ENCODE results near the gene AVPR2. TPM values are rescaled to one million over a fixed set of nuclear protein-coding genes. Genes with fewer than 3 reads are reported as not detected.

The AVPR2 gene
- polyA plus RNA-seq, 3 donors: 1.4 to 2.4 (median 1.7) TPM

DNA sequence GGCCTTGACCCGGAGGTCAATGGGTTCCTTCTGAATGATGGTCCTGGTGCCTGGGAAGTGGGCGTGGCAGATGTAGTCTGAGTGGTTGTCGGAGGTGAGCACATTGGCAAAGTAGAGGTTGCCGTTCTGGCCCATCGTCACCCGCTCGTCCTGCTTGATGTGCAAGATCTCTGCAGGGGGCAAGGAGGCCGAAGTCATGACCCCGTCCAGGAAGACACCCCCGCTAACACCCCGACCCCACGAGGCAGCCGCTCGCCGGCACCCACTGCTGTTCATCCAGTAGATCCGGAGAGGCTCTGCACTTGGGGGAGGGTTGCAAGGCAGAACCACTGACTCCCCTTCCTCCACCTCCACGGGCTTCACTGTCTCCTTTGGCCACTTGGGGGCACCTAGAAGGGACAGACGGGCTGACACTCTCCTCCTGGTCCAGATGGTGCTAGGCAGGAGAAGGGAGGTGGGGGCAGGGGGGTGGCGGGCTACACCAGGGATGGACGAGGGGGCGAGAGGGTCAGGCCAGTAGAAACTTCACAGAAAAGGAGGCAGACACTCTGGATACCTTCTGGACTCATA is 33.6 kb upstream of the AVPR2 start:
- DNase-seq (ENCODE audit: low read depth in 3 of 3, low spot score in 2 of 3): no peak

DNA sequence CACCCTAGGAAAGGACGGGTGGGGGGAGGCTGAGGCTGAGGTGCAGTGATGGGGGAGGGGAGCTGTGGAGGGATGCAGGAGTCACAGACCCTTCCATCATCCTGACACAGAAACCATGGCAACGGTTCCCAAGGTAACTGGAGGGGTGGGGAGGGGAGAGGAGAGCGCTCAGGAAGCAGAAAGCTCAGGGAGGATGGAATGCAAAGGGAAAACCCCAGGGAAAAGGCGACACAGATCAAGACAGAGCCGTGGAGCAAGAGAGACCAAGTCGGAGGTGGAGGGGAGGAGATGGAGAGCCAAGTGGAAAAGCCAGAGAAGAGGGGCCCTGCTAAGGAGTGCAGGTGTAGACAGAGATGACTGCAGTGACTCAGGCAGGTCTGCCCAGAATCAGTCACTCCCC is 33.0 kb upstream of the AVPR2 start:
- no peak for DNase-seq (ENCODE audit: low read depth in 3 of 3, low spot score in 2 of 3)

DNA sequence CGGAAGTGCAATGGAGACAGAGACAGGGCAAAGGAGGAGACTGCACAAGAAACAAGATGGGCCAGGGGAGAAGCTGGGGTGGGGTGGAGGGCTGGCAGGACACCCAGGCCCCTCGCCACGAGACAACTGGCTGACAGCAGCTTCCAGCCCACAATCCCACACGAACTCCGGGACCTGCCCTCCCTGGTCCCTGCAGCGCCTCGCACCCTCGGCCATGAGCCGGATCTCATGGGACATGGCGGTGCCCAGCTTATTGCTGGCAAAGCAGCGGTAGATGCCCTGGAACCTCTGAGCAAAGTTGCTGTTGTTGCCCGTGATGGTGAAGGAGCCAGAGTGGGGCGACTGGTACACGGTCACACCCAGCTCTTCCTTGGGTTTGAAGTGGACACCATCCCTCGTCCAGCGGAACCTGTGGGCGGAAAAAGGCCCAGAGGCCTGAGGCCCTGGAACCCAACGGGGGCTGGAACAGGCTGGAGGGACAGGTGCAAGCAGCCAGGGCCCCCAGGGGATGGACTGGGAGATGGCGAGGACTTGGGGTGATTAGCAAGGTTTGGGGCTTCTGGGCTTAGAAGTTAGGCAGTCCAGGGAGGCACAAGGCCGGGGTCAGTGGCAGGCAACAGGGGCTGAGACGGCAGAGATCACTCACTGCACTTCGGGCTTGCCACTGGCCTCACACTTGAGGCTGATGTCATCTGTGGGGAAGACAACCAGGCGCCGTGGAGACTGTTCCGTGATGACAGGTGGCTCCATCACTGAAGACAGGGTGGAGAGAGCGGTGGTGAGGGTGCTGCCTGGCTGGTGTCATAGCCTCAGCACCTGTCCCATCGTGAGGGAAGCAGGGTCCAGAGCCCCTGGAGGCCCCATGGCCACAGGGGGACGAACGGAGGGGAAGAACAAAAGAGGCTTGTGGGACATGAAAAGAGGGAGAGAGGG is 32.3 kb upstream of the AVPR2 start:
- DNase-seq (ENCODE audit: low read depth in 3 of 3, low spot score in 2 of 3): no peak

DNA sequence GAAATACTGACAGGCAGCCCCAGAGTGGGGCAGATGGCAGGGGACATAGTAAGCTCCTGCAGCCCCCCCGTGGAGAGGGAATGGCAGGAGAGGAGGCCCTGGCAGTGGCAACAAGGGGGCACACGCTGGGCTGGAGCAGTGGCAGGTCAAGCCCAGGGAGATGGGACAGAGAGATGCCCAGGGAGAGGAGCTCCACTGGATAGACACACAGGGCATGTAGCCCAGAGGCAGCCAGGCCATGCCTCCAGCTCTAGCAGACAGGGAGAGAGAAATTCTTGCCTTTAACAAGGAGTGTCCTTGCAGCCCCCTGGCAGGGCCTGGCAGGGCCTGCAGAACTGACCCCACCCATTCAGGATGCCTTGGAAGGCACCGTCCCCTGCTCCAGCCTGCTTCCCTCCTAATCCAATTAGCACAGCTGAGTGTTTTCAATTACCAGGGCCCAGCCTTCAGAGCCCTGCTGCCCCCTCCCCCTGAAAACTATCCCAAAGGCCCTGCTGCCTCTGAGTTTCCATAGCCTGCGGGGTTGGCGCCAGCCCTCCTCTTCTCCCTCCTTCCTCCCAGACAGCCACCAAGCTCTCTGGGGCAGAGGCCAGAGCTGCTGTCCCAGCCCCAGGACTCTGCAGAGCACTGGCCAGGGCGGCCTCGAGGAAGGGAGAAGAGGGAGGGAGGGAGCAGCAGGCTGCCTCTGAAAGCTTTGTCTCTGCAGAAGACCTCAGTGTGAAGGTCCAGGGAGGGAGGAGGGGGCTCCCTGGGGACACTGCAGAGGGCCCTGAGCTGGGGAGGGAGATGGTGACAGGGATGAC is 31.0 kb upstream of the AVPR2 start:
- DNase-seq (ENCODE audit: low read depth in 3 of 3, low spot score in 2 of 3): no peak

DNA sequence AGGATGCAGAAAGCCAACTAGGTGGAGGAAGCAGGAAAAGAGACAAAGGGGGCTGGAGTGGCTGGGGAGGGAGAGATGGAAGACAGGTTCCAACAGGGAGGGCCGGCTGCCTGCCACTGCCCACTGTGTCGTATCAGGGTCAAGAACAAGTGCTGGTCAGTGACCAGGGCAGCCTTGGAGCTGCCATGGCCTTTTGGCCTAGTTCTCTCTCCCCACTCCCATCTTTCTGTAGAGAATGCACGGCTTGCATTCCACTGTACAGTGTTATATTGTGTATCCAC is 30.4 kb upstream of the AVPR2 start:
- DNase-seq (ENCODE audit: low read depth in 3 of 3, low spot score in 2 of 3): no peak

DNA sequence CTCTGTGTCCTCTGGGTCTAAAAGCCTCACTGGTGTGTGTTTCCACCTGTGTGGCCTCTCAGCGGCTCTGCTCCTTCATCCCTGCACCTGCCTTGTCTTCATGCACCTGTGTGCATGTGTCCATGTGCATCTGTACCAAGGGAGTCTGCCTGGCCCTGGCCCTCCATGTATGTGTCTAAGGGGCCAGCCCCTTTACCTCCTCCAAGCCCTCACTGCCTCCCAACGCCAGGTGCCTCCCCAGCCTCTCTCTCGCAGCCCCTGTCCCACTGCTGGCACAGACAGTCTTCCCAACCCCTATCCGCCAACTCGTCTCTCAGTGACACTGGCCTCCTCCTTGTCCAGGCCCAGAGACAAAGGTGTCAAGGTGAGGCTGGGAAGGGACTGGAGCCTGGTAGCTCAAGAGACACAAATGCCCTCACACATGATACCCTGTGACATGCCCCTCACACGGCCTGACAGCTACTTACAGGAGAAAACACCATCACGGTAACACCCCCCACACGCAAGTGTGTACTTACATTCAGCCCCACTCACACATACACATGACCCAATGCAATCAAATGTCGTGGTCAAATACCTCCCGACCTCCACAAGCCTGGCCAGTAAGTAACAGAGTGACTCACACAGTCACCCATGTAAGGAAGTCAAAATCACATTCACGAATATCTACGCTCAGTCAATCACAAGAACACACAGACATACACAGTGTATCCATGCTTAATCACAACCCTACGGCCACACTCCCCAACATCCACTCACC is 29.9 kb upstream of the AVPR2 start:
- DNase-seq (ENCODE audit: low read depth in 3 of 3, low spot score in 2 of 3): no peak

DNA sequence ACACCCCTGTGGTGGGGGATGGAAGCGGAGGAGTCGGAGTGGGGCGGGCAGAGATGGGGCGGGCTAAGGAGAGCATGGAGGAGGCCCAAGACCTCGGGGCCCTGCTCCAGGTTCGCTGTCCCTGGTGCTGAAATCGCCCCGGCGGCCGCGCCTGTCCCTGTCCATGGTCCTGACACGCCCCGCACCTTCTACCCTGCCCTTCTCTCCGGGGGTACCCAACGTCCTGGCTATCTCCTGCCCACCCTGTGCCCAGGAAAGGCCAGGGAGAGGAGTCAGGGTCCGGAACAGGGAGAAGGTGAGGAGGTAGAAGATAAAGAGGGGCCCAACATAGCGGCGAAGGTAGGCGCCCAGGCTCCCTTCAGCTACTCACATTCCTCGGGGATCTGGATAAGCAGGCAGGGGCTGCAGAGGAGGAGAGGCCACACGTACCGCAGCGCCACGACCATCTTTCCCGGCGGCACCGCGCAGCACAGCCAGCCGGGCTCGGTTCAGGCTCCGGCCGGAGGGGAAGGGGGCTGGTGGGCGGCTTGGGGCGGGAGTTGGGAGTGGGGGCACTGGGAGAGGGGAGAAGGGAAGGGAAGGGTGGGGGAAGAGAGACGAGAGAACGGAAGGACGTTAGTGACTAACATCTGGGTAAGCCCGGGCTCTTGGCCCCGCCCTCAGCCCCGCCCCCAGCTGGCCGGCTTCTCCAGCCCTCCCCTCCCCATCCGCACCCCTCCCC is 28.9 kb upstream of the AVPR2 start:
- DNase-seq (ENCODE audit: low read depth in 3 of 3, low spot score in 2 of 3): peak in 1 of 3 donors; percentile 23

DNA sequence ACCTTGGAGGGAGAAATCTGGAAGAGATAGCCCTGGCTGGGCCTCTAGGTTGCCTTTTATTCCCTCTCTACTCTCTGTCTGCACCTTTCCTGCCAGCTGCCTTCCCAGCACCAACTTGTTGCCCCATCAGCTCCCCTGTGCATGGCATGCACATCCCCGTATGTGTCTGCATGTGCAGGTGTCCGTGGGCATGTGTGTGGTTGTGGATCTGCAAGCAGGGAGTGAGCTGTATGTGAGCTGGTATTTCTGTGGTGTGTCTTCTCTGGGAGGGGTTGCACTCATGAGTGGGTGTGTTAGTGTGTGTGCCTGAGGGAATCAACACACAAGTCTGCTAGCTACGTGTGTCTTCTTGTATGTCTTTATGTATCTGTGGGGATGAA is 28.4 kb upstream of the AVPR2 start:
- no peak for DNase-seq (ENCODE audit: low read depth in 3 of 3, low spot score in 2 of 3)

DNA sequence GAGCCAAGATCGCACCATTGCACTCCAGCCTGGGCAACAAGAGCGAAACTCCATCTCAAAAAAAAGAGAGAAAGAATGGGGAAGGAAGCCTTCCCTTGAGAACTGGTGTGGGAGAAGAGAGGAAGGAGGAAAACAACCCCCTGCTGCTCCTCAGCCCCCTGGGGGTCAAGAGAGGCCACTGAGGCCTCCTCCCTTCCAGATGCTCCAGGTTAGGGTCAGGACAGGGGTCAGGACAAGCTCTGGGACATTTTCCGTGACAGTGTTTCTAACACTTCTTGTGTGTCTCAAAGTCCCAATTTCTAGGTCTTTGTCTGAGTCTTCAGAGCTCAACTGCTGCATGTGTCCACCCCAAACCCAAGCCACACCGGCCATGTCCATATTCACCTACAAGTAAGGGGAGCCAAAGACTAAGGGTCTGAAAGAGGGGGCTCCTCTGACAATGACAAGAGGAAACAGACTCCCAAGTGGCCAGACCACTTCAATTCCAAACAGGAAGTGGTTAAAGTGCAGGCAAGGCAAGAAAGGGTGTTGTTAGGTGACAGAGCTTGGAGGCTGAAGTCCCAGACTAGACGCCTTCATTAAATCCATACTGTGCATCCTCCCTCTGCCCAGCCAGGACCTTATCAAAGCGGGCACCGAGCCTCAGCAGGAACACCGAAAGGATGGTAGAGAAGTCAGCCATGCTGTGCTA is 26.8 kb upstream of the AVPR2 start:
- no peak for DNase-seq (ENCODE audit: low read depth in 3 of 3, low spot score in 2 of 3)

DNA sequence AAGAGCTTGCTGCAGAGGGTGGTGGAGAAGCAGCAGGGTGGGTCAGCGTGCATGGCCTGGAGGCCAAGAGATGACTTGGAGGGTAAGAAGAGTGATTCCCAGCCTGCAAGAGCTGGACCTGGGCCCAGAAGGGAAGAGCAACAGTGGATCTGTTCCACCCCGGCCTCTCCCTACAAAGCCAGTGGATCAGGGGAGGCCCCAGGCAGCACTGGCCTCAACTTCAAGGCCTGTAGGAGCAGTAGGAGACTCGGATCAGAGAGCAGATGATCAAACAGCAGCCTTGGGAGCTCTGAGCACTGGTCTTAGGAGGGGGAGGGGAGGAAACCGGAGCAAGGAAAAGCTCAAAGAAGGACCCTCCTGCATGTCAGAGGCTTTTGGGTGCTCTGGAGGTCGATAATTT is 26.1 kb upstream of the AVPR2 start:
- no peak for DNase-seq (ENCODE audit: low read depth in 3 of 3, low spot score in 2 of 3)

DNA sequence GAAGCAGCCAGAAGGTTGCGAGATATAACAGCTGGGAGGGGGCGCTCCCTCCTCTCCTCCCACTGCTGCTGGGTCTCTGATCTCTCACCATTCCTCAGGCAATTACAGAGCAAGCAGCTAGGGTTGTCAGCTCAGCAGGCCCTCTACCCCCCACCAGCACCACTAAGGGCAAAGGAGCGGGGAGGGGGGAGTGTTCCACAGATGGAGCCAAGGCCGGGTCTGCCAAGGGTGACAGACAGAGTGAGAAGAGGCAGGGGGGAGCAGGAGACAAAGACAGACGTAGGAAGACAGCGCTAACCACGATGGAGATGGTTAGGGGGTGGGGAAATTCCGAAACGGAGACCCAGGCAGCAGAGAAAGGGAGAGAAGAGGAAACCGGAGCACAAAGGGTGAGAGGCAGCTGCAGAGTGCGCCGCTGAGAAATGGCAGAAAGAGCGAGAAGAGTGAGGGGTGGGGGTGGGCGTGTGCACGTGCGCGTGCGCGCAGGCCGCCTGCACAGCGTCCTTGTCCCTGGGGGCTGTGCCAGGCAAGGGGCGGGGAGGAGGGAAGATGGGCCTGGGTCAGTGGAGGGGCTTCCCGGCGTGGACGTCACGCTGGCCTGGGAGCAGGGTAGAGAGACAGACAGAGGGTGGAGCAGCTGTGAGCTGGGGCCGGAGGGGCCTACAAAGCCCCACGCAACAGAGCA is 25.4 kb upstream of the AVPR2 start:
- no peak for DNase-seq (ENCODE audit: low read depth in 3 of 3, low spot score in 2 of 3)

DNA sequence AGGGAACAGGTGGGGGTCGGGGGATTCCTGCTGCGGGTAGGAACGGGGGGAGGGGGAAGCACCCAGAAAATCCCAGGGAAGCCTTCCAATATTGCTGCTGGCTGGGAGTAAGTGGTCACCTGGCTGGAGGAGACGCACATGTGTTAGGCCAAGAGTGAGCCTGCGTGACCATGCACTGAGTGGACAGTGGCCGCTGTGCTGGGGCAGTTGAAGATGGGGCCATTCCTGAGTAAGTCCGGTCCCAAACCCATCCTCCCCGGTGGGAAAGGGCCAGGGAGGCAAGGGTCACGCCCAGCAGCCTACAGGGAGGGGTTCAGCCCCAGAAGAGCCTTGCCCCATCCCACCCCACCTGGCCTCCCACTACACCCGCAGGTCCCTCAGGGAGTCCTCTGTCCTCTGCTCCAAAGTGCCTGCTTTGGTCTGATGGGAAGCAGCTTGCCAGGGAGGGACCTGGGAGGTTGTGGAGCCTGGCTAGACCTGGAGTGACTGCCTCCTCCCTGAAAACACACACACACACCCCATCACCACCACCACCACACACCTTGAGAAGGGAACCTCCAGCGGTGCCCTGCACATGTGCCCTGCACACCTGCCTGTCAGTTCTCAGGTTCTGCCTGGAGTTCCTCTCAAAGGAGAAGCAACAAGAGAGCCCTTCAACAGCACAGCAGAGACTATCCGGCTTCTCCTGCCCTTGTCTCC is 24.6 kb upstream of the AVPR2 start:
- DNase-seq (ENCODE audit: low read depth in 3 of 3, low spot score in 2 of 3): no peak

DNA sequence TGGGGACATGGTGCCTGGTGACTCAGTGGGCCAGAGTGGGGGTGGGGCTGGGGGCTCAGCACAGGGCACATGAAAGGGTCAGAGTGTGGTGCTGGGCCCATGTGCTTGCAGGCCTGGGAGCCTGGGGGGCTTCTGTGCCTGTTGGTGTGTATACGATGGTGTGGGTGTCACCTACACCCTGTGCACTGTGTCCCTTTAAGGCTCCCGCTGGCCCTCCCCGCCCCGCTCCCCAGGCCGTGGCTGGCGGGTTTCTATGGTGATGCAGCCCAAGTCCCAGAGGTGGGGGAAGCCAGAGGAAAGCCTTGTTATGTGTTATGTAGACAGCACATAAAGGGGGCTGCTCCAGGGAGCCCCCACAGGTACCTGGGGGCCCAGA is 24.0 kb upstream of the AVPR2 start:
- no peak for DNase-seq (ENCODE audit: low read depth in 3 of 3, low spot score in 2 of 3)

DNA sequence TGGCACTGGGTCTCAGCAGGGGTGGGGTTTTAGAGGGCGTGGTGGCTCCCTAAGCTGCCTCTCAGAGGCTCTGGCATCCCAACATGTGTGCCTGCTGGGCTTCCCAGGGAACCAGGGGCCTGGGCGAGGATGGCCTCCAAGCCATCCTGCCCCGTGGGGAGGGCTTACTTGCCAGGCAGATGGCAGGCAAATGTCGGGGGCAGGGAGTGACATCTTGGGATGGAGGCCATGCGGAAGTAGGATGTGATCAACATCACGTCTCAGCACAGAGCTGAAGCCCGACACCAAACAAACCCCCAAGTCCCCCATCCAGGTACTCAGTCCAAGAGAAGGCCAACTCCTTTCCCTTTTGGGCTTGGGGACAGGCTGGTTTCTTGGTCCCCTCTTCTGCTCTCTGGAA is 23.2 kb upstream of the AVPR2 start:
- no peak for DNase-seq (ENCODE audit: low read depth in 3 of 3, low spot score in 2 of 3)

DNA sequence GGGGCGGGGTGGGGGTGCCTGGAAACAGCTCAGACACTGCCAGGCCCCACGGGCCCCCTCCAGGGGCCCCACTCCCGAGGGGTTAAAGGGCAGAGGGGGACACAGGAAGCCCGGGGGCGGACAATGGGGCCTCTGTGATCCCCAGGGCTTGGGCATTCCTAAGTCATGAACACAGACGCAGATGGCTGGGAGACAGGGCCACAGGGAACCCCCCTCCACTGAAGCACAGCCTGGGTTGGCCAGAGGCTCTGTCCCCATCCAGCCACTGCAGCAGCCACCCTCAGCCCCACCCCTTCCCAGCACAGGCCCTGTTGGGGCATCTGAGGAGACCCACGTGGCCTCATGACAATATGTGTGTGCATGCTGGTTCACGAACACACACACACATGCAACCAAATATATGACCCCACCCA is 22.4 kb upstream of the AVPR2 start:
- DNase-seq (ENCODE audit: low read depth in 3 of 3, low spot score in 2 of 3): no peak

DNA sequence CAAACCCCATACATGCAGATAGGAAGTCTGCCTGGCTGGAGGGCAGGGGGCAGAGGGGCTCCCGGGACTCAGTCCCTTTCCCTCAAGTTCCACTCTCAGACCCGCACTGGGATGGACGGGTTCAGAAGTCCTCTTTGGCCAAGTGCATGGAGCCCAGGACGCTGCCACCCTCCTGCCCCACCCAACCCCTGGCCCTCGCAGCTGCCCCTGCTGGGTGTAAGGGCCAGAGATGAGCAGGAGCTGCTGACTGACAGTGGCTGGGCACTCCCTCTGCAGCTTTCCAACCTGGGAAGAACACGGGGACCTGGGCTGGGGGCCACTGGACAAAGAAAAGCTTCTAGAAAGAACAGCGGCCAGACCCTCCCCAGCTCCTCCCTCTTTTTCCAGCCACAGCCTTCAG is 21.9 kb upstream of the AVPR2 start:
- no peak for DNase-seq (ENCODE audit: low read depth in 3 of 3, low spot score in 2 of 3)

DNA sequence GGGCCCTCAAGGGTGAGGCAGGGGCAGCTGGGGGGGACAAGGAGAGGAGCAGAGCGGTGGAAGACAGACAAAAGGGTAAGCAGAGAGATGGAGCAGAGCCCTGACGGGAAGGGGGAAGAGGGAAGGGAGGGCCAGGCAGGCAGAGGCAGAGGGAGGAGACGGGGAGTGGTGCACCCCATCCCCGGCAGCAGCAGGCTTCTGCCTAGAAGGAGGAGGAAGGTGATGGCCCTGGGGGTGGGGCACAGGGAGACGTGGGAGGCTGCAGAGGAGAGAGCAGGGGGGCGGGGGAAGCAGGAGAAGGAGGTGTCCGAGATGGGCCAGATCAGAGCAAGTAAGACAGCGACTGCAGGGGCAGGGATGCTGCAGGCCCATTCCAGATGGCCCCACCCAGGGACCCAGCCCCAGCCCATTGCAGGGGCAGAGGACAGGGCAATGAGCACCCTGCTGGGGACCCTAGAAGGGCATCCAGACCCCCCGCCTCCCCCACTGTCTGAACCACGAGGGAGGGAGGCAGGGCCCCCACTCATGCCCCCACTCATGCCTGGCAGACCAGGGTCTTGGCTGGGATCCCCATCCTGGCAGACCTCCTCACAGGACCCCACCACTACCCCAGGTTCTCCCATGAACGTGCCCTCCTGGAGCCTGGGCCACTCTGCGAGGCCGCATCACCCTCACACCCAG is 21.2 kb upstream of the AVPR2 start:
- no peak for DNase-seq (ENCODE audit: low read depth in 3 of 3, low spot score in 2 of 3)

DNA sequence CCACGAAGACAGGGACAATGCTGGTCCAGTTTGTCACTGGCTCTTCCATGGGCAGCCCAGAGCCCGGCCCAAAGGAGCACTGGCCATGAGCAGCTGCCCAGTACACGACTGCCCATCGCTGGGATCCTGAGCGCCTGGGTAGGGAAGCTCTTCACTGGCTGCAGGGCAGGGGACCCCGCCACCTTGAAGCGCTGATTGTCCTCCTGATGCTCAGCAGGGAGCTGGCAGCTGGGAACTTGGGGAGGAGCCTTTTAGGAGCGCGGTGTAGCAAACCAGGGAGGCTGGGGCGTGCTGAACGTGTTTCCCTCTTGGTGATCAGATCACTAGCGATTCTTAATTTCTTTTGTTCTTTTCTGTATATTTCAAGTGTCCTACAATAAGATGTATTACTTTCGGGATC is 20.3 kb upstream of the AVPR2 start:
- no peak for DNase-seq (ENCODE audit: low read depth in 3 of 3, low spot score in 2 of 3)

All from right renal cortex interstitium (tissue), 3 donors.